ENCODE data around the gene LRRC32. TPM values are rescaled to one million over a fixed set of nuclear protein-coding genes. Genes with fewer than 3 reads are reported as not detected.
"Not testable (repeated sequence)": the region's sequence is repeated elsewhere in the genome, so short reads cannot be mapped to it uniquely, and the experiment has no call there.

The LRRC32 gene
- total RNA-seq, 2 donors from 2014 or later: 4.5 to 5.6 TPM

DNA sequence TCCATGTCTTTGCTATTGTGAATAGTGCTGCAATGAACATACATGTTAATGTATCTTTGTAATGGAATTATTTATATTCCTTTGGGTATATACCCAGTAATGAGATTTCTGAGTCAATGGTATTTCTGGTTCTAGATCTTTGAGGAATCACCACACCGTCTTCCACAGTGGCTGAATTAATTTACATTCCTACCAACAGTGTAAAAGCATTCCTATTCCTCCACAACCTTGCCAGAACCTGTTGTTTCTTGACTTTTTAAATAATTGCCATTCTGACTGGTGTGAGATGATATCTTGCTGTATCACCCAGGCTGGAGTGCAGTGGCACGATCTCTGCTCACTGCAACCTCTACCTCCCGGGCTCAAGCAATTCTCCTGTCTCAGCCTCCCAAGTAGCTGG lies 26.8 kb downstream of the LRRC32 start:
- not testable (repeated sequence) for H3K4me1 Mint-ChIP-seq; ATAC-seq (replicated peaks); H3K36me3 Mint-ChIP-seq (ENCODE audit: low read depth); H3K27ac Mint-ChIP-seq; H3K4me3 Mint-ChIP-seq; H3K9me3 Mint-ChIP-seq
- H3K27me3 Mint-ChIP-seq: peaks cover 25% of the 10 kb centered on the region

DNA sequence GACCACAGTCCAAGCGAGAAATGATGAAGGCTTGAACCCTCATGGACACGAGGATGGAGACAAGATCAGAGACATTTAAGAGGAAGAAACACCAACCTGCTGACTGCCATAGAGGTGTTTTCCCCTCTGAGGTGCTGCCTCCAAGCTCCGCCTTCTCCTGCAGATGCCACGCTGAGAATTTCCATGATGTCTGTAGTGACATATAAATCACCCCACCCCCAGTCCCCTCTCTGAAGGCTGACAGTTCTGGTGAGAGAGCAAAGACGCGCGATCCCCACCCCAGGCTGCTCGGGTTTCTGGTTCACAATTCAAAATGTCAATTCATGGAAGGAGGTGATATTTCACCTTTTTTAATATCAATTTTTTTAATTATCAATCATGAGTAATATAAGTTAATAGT lies 28.2 kb downstream of the LRRC32 start:
- Mint-ChIP-seq H3K27ac (peak overlapping the region; percentile 58), H3K27me3 (peaks cover 31% of the 10 kb centered on the region), H3K36me3 (ENCODE audit: low read depth) (no peaks in the 10 kb centered on the region), H3K4me3 (peak overlapping the region; percentile 31), H3K4me1 (no peaks in the 10 kb centered on the region), H3K9me3 (no peaks in the 10 kb centered on the region)
- peak; percentile 79 for ATAC-seq (replicated peaks)

DNA sequence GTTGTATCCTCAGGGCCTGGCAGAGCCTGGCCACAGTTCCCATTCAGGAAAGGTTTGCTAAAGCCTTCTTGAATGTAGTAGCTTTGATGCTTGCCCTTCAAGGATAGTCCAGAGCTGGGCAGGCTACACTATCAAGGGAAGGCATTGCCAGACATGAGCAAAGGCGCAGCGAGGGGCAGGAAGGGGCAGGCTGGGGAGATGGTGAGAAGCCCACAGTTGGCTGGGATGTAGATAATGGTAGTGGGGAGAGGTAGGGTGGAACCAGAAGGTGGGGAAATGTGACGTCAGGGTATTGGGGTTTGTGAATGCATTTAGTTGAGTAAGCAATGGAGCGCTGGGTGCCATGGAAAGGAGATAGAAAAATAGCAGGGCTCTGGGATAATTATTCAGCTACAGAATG lies 28.6 kb downstream of the LRRC32 start:
- Mint-ChIP-seq H3K9me3 (no peaks in the 10 kb centered on the region), H3K27me3 (peaks cover 31% of the 10 kb centered on the region), H3K4me3 (peak overlapping the region; percentile 31), H3K27ac (peak overlapping the region; percentile 58), H3K4me1 (no peaks in the 10 kb centered on the region), H3K36me3 (ENCODE audit: low read depth) (no peaks in the 10 kb centered on the region)
- no peak for ATAC-seq (replicated peaks)

DNA sequence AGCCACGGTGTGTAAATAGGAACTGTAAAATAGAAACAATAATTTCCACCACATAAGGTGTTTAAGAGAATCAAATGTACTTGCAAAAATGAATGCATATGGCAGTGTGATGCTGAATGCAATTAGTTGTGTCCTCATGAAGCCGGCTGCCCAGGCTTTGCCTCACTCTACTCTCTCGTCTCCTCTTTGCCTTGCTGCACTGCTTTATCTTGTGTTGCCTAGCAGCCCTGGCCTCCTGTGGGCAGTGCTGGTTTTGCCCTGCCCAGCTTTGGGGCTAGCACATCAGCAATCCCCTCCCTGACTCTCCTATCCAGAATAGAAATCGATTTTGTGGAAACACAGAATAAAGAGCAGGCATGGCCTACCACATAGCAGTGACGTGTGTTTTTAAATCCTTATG lies 30.0 kb downstream of the LRRC32 start:
- no peak for ATAC-seq (replicated peaks)
- Mint-ChIP-seq H3K9me3 (no peaks in the 10 kb centered on the region), H3K36me3 (ENCODE audit: low read depth) (no peaks in the 10 kb centered on the region), H3K27ac (peak overlapping the region; percentile 15), H3K27me3 (peaks cover 29% of the 10 kb centered on the region), H3K4me1 (no peaks in the 10 kb centered on the region), H3K4me3 (no peak overlapping the region)

DNA sequence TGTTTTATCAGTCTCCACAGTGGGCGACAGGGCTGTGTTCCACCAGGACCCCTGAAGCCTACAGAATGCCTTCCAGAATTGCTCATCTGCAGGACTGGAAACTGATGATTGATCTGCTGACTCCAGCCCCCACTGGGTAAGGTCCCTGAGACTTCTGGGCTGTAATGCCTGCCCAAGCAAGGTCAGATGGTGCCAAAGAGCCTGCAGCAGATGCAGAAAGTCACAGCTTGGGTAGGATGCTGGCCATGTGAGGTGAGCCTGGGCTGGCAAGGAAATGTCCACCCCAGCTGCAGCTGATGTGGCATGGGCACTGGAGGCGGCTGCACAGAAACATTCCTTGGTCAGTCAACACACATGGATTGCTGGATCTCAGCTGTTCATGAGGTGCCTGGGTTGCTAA lies 30.9 kb downstream of the LRRC32 start:
- Mint-ChIP-seq H3K27ac (no peak overlapping the region), H3K36me3 (ENCODE audit: low read depth) (no peaks in the 10 kb centered on the region), H3K4me1 (no peaks in the 10 kb centered on the region), H3K9me3 (no peaks in the 10 kb centered on the region), H3K4me3 (no peak overlapping the region), H3K27me3 (peaks cover 33% of the 10 kb centered on the region)
- ATAC-seq (replicated peaks): no peak

DNA sequence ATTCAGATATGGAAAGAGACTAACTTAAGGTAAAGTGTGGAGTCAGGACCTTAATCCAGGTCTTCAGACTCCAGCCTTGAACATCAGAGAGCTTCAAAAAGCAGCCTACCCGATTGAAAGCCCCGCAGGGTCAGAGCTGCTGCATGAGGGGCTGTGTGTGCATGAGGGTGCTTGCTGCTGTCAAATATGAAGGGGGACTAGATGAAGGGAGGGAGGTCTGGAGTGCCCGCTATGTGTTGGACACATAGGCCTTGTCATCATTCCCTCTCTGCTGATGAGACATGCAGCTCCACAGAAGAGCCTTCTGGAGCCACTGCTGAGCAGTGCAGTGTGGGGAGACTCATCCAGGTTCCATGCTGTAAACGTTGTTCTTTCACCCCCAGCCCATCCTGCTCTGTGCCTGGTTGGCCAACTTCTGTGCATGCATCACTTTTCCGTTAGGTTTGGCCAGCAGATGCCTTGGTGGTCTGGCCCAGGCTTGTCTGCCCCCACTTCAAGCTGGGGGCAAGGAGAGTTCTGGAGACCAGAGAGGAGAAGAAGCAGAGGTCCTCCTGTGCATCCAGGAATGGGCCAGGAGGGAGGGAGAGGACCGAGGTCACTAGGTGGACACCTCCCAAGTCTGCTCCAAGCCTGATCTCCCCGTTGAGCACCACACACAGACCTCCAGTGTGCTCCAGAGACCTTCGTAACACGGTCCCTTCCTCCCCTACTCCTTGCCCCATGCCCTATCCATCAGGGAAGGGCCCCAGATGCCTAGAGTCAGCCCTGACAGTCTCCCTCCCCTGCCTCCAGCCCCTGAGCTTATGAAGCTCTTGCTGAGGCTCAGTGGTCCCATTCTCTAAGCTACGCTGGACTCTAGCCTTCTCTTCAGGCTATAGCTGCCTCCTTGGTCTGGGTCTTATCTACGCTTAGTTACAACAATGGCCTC lies 32.0 kb downstream of the LRRC32 start:
- ATAC-seq (replicated peaks): no peak
- H3K36me3 Mint-ChIP-seq (ENCODE audit: low read depth): no peaks in the 10 kb centered on the region
- no peak overlapping the region for H3K4me3 Mint-ChIP-seq
- no peak overlapping the region for H3K27ac Mint-ChIP-seq
- no peaks in the 10 kb centered on the region for H3K9me3 Mint-ChIP-seq
- H3K27me3 Mint-ChIP-seq: peaks cover 30% of the 10 kb centered on the region
- H3K4me1 Mint-ChIP-seq: no peaks in the 10 kb centered on the region

DNA sequence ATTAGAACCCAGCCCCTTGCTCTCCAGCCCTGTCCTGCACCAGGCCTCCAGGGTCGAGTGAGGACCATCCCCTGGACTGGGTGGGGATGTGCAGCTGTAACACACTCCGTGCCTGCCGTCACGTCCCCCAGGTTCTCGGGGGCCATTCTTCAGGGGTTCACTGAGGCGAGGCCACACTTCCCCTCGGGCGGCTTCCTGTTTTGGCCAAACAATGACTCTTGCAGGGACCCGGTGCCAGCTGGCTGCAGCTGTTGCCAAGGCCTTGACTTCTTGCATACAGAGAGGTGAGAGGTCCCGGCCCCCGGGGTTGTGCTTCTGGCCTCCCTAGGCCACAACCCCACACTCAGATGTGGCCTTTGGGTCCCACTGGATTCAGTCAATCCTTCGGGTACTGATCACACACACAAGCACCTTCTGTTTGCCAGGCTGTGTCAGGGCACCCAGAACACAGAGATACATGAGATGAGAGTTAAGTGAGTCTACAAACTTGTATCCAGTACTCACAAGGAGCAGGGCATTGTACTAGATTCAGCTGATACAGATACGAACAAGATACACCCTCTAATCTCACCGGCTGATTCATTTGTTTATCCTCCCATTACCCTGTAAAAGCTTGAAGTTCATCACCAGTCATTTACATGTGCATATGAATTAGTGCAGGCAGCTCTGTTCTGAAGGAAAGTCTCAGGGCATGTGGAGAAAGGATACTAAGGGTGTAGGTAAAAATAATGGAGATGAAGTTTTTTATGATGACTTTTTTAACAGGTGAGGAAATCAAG lies 32.9 kb downstream of the LRRC32 start:
- Mint-ChIP-seq H3K4me3 (no peak overlapping the region), H3K9me3 (no peaks in the 10 kb centered on the region), H3K36me3 (ENCODE audit: low read depth) (no peaks in the 10 kb centered on the region), H3K27me3 (peaks cover 30% of the 10 kb centered on the region), H3K4me1 (no peaks in the 10 kb centered on the region), H3K27ac (no peak overlapping the region)
- ATAC-seq (replicated peaks): no peak

DNA sequence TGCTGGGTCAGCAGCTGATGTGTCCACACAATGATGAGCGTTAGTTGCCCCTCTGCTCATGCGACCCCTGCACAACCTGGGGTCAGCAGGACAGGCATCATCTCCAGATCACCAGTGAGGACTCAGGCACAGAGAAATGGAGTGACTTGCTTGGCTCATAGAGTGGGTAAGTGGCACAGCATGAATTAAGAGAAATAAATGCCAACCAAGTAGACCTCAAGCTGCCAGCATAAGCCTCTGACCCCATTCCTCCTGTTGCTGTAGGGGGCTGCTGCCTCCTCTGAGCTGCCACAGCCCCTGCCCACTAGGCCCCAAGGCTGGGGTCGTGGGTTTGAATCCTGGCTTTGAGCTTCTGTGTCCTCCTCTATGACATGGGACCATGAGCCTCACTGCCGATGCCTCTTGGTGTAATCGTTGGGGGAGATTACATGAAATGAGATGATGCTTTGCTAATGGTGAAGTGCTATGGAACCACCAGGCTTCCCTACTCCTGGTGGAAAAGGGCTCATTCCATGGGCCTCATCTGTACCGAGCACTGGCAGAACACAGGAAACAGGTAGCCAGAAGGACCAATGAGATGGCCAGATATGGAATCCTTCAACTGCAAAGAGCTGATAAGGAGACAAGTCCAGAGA lies 33.6 kb downstream of the LRRC32 start:
- Mint-ChIP-seq H3K27ac (no peak overlapping the region), H3K36me3 (ENCODE audit: low read depth) (no peaks in the 10 kb centered on the region), H3K9me3 (no peaks in the 10 kb centered on the region), H3K27me3 (peaks cover 27% of the 10 kb centered on the region), H3K4me3 (no peak overlapping the region), H3K4me1 (no peaks in the 10 kb centered on the region)
- ATAC-seq (replicated peaks): no peak

DNA sequence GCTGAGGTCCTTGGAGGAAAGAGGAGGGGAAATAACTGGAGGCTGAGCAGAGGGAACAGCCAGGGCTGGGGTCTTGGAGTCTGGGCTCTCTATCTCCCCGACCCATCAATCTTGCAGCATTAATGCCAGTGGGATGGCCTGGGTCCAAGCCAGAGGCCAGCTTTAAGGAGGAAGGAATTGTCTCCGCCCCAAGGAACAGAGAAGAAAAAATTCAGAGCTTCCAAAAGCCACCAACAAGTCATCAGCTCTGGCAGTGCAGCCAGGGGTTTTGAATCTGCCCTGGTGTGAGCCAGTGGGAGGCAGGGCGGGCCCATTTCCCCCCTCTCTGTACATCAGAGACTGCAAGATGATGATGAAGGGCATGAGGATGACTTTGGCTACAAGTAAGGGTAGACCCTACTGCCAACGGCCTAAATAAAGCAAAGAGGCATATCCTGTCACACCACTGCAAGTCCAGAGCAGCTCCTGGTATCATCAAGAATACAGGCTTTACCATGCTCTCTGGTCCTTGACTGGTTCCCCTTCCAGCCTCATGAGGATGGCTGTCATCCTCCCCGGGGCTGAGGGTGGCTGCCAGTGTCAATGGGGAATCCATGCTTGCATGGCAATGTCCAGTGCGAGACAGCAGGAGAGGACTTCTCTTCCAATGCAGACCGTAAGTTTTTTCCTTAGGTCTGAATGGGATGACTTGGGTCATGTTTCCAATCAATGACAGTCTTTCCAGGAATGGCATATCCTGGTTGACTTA lies 34.4 kb downstream of the LRRC32 start:
- H3K36me3 Mint-ChIP-seq (ENCODE audit: low read depth): no peaks in the 10 kb centered on the region
- no peak overlapping the region for H3K27ac Mint-ChIP-seq
- no peaks in the 10 kb centered on the region for H3K4me1 Mint-ChIP-seq
- H3K27me3 Mint-ChIP-seq: peaks cover 24% of the 10 kb centered on the region
- ATAC-seq (replicated peaks): no peak
- no peak overlapping the region for H3K4me3 Mint-ChIP-seq
- no peaks in the 10 kb centered on the region for H3K9me3 Mint-ChIP-seq

DNA sequence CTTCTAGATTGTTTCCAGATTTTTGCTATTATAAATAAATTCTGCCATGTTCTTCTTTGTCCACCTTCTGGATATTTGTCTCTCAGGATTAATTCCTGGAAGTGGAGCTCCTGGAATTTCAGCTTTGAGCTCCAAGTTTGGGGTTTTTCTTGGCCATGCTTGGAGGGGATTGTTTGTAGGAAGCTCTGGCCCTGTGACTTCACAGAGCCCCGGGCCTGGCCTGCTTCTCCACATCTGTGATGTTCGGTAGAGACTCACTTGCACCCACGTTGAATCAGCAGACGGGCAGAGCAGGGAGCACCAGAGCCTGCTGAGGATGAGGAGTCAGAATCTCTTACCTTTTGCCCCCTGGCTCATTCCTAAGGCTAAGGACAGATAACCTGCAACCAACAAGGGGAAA lies 35.7 kb downstream of the LRRC32 start:
- ATAC-seq (replicated peaks): no peak
- Mint-ChIP-seq H3K36me3 (ENCODE audit: low read depth) (no peaks in the 10 kb centered on the region), H3K4me3 (no peak overlapping the region), H3K27ac (no peak overlapping the region), H3K9me3 (no peaks in the 10 kb centered on the region), H3K4me1 (peaks cover 7% of the 10 kb centered on the region), H3K27me3 (peaks cover 18% of the 10 kb centered on the region)

DNA sequence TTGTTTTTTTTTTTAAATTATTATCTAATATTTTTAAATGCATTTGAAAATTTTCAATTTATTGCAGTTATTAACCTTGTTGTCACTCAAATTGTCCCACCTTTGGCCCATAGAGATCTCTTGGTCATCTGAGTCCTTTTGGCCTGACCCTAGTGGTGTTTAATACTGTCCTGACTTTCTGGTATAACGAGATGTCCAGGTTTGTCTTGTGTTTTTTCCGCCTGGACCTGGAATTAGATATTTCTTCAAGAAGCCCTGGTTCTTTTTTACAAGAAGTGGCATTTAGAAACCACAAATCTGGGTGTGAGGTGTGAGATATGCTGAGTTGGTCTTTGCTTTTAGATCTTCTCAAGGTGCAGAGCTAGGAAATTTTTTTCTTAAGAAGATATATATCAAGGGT lies 38.1 kb downstream of the LRRC32 start:
- no peak overlapping the region for H3K4me3 Mint-ChIP-seq
- ATAC-seq (replicated peaks): no peak
- peaks cover 5% of the 10 kb centered on the region for H3K27me3 Mint-ChIP-seq
- no peak overlapping the region for H3K27ac Mint-ChIP-seq
- H3K36me3 Mint-ChIP-seq (ENCODE audit: low read depth): no peaks in the 10 kb centered on the region
- H3K4me1 Mint-ChIP-seq: peaks cover 18% of the 10 kb centered on the region
- no peaks in the 10 kb centered on the region for H3K9me3 Mint-ChIP-seq

DNA sequence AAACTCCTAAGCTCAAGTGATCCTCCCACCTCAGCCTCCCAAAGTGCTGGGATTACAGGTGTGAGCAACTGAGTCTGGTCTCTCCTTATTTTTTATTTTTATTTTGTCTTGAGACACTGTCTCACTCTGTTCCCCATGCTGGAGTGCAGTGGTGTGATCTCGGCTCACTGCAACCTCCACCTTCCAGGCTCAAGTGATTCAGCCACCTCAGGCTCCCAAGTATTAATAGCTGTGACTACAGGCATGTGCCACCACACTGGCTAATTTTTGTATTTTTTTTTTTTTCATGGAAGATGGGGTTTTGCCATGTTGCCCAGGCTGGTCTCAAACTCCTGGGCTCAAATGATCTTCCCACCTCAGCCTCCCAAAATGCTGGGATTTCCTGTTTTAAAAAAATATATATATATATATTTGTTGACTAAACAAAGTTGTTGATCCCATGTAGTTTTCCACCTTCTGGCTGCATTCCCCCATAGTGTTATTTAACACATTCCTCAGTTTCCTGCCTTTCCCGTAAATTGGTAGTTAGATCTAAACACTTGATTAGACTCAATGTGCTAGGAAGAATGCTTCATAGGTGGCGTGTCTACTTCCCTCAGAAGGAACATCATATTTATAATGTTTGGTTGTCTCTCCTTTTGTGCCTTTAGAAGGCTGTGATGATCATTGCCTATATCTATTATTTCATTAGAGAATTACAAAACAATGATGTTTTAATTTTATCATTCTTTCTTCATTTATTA lies 38.8 kb downstream of the LRRC32 start:
- Mint-ChIP-seq H3K27ac (no peak overlapping the region), H3K4me1 (peaks cover 23% of the 10 kb centered on the region), H3K36me3 (ENCODE audit: low read depth) (no peaks in the 10 kb centered on the region), H3K4me3 (no peak overlapping the region), H3K9me3 (no peaks in the 10 kb centered on the region), H3K27me3 (peaks cover 5% of the 10 kb centered on the region)
- no peak for ATAC-seq (replicated peaks)

DNA sequence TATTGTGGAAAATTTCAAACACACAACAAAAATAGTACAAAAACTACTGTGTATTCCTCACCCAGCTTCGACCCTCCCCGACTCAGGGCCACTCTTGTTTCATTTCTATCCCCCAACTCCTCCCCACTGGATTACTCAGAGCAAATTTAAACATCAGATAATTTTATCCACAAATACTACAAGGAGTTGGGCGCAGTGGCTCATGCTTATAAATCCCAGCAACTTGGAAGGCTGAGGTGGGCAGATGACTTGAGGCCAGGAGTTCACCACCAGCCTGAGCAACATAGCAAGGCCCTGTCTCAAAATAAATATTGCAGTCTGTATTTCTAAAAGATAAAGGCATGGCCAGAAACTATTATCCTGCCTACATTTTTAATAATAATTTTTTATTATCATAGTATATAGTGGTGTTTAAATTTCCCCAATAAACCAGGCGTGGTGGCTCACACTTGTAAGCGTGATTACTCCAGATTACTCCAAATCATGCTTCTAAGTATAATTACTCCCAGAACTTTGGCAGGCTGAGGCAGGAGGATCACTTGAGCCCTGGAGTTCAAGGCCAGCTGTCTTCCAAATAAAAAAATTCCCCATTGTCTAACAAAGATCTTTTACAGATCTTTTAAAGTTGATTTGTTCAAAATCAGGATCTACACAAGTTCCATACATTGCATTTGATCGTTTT lies 39.8 kb downstream of the LRRC32 start:
- peaks cover 23% of the 10 kb centered on the region for H3K4me1 Mint-ChIP-seq
- no peaks in the 10 kb centered on the region for H3K9me3 Mint-ChIP-seq
- H3K27me3 Mint-ChIP-seq: peaks cover 5% of the 10 kb centered on the region
- H3K36me3 Mint-ChIP-seq (ENCODE audit: low read depth): no peaks in the 10 kb centered on the region
- peak overlapping the region; percentile 35 for H3K4me3 Mint-ChIP-seq
- H3K27ac Mint-ChIP-seq: peak overlapping the region; percentile 31
- ATAC-seq (replicated peaks): no peak
